NCI-H748 treated with DMSO at 0.1 percent for 48 hours (cell line): Measurements from ENCODE around the gene TANC1.

Experiments
- DNase-seq: peaks from one replicate; lab custom pipeline; 2025; lab: John Stamatoyannopoulos, UW

TANC1 gene

GRCh38 chr2:158968396-158969161, at the start of gene TANC1:
TSS of gene TANC1 (plus strand) at chr2:158968640. CDS start at chr2:159065911, 97,271 bp downstream.
- peak; percentile 57 for DNase-seq

GRCh38 chr2:158921599-158922408, 46.6 kb upstream of the TANC1 start:
- no peak for DNase-seq

GRCh38 chr2:158922601-158923000, 45.8 kb upstream of the TANC1 start:
- no peak for DNase-seq

DNA sequence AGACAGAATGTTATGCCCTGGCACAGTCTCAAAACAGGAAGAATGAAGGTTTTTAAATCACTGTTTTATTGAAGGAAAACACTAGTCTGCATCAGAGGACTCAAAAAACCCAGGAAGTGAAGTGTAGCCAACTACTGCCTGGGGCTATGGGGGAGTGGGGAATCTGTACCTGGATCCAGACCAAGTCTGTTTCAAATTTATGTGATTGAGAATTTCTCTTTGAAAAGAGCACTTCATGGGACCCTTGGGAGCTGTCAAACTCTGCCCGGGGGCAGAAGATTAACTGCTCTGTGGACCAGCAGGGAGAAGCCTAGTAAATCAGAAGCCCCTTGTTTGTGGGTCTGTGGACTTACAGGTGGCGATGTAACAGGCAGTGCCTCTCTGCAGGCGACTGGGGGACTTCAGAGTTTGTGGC, 45.3 kb upstream of the TANC1 start:
- no peak for DNase-seq

- DNase-seq, result no peak
Observed at GRCh38 chr2:158923641-158924040, 44.8 kb upstream of the TANC1 start.

GRCh38 chr2:158926478-158926948, 41.9 kb upstream of the TANC1 start:
- no peak for DNase-seq

DNA sequence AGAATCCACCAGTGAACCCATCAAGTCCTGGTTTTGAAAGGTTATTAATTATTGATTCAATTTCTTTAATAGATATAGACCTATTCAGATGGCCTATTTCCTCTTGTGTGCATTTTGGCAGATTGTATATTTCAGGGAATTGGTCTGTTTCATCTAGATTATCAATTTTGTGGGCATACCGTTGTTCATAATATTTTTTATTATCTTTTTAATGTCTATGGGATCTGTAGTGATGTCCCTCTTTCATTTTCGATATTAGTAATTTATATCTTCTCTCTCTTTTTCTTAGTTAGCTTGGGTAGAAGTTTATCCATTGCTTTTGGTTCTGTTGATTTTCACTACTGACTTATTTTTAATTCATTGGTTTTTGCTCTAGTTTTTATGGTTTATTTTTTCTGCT, 39.9 kb upstream of the TANC1 start:
- no peak for DNase-seq

DNA sequence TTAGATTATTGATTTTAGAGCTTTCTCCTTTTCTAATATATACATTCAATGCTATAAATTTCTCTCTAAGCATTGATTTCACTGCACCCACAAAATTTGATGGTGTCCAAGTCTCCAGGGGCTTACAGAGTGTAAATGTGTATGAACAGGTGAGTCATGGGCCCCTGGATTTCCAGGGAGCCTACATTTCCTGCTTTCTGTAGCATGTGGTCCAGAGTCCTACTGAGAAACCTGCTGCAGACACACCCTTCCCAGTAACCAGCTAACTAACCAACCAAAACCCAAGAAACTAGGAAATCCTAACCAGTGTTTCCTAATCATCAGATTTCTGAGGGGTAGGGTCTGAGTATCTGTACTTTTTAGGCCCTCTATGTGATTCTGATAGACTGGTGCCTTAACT, 39.5 kb upstream of the TANC1 start:
- no peak for DNase-seq

GRCh38 chr2:158931572-158931971, 36.9 kb upstream of the TANC1 start:
- no peak for DNase-seq

- no peak for DNase-seq
Observed at GRCh38 chr2:158932131-158932645, 36.3 kb upstream of the TANC1 start.

GRCh38 chr2:158934170-158934569, 34.3 kb upstream of the TANC1 start:
- DNase-seq, result no peak

GRCh38 chr2:158935617-158936016, 32.8 kb upstream of the TANC1 start:
- DNase-seq, result no peak

DNA sequence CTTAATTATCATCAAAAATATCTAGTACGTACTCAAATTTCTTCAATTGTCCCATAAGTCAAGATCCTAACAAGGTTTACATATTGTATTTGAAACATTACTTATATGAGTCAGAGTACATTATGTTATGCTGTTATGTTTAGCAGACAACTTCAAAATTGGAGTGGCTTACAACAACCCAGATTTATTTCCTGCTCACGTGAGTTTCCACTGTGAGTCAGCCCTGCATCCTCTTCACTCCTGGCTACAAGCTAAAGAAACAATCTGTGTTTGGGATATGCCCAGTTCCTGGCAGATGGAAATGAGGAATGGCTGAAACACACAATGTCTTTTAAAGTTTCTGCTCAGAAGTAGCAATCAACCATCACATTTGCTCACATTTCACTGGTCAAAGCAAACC, 31.5 kb upstream of the TANC1 start:
- DNase-seq, result no peak

GRCh38 chr2:158940356-158940755, 28.1 kb upstream of the TANC1 start:
- no peak for DNase-seq

GRCh38 chr2:158943973-158944372, 24.5 kb upstream of the TANC1 start:
- no peak for DNase-seq

DNA sequence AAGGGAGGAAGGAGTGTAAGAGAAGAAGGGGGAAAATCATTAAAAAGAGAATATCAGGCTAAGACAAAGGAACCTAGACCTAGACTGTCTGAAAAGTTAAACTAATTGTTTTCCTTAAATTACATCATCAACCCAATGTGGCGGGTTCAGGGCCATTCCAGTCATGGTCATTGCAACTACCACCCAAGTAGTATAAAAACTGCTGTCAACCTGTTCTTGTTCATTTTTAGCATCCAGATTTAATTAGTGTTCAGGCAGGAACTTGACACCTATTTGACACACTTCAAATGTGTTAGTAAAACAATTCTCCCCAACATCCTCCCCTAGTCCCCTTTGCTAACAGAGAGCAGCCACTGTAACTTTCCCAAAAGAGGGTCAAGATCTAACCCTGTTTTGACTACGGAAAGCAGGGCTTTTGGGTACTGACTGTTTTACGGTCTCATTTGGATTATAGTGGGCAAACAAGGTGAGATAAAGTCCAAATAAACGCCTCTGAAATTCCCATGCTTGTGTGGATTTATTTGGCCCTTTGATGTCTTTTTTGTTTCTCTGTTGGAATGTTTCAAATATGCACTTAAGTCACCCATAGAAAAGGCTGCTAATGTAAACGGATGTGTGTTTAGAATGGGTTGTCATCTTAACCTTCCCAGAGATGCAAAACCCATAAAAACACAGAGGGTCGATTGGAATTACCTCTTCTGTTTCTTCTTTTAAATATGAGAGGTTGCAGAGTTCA, 19.3 kb upstream of the TANC1 start:
- no peak for DNase-seq

DNA sequence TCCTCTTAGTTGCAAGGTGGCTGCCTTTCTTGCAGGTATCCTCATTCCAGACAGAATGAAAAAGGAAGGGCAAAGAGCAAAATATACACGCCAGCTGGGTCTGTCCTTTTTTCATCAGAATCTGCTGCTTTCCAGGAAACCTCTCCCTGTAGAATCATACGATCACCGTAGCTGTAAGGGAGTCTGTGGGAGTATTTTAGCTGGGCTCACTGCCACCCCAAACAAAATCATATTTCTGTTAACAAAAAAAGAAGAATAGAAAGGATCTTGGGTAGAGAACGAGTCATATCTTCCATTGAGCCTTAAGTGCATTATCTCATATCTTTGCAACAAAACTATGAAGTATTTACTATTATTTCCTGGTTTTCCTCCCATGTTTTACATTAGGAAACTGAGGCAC, 15.0 kb upstream of the TANC1 start:
- DNase-seq, result no peak

- DNase-seq, result peak; percentile 74
Observed at GRCh38 chr2:158953926-158954763, 14.3 kb upstream of the TANC1 start.

DNA sequence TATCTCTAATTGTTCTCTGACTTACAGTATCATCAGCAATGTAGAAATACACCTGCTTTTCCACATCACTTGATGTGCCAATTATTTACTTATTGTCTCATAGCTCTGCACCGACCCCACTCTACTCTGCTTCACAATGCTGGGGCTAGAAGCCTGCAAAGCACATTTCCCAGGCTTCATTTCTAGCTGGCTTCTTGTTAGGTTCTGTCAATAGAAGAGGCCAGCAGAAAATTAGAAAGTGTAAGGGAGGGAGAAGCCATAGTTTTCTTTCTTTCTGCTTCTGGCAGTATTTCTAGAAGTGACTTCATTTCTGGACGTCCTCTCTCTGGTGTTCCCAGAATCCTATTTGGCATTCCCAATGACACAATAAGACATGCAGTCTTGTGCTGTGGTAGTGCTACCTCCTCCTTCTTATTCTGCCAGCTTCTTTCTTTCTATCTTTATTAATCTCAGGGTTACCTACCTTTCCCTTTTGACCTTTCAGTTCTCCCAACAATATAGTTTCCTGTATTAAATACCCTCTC, 12.5 kb upstream of the TANC1 start:
- no peak for DNase-seq

DNA sequence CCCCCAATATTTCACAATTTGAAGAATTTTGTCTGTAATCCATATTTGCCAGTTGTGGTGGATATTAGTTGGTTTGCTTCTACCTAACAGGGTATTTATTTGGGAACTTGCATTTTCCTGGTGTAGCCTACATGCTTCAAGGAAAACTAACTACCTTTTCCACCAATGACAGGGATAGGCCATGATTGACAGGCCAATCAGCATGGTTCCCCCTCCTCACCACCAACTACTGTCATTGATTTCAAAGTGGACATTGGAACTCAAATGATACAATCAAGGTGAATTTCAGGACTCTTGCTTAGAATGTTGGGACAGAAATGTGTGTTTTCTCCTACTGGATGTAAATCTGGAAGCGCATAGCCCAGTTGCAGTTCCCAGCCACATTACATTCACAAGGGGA, 10.1 kb upstream of the TANC1 start:
- DNase-seq, result no peak

DNA sequence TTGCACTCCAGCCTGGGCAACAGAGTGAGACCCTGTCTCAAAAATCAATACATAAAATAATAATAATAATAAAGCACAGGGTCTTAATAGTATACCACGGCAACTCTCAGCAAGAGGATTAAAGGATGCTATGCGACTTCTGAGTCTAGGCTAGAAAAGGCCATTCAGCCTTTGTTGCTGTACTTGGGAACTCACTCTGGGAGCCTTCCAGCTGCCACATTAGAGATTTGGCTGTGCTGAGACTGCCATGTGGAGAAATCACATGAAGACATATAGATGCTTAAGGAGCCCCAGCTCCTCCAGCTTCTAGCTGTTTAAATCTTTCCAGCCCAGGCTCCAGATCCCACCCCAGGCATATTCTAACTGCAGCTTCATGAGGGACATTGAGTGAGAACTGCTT, 8.2 kb upstream of the TANC1 start:
- no peak for DNase-seq
